SKM-1 treated with dmso at 0.1 percent for 144 hours (cell line): ENCODE results near the gene LRTM2.

Source experiments
- DNase-seq: peaks from one replicate; lab custom pipeline; 2025; ENCODE audit not compliant: unreplicated experiment; lab: John Stamatoyannopoulos, UW

The LRTM2 gene

GRCh38 chr12:1864456-1864855 lies 44.1 kb downstream of the LRTM2 start:
- no peak for DNase-seq

- no peak for DNase-seq
These were observed 44.5 kb downstream of the LRTM2 start for GRCh38 chr12:1864867-1865266.

GRCh38 chr12:1865284-1865866 lies 45.0 kb downstream of the LRTM2 start:
- no peak for DNase-seq

- DNase-seq, result no peak
These were observed 48.8 kb downstream of the LRTM2 start for GRCh38 chr12:1869145-1869544.

GRCh38 chr12:1870086-1870485 lies 49.7 kb downstream of the LRTM2 start:
- DNase-seq, result no peak

- no peak for DNase-seq
These were observed 50.9 kb downstream of the LRTM2 start for GRCh38 chr12:1870998-1871917.

- DNase-seq, result no peak
These were observed 51.6 kb downstream of the LRTM2 start for GRCh38 chr12:1872001-1872400.

GRCh38 chr12:1872448-1872847 lies 52.1 kb downstream of the LRTM2 start:
- DNase-seq, result no peak

- no peak for DNase-seq
These were observed 53.5 kb downstream of the LRTM2 start for GRCh38 chr12:1873531-1874510.

GRCh38 chr12:1875608-1876007 lies 55.2 kb downstream of the LRTM2 start:
- DNase-seq, result no peak

GRCh38 chr12:1876086-1876485 lies 55.7 kb downstream of the LRTM2 start:
- DNase-seq, result no peak

GRCh38 chr12:1877169-1877878 lies 57.0 kb downstream of the LRTM2 start:
- DNase-seq, result no peak

- DNase-seq, result no peak
These were observed 57.8 kb downstream of the LRTM2 start for GRCh38 chr12:1878214-1878613.

GRCh38 chr12:1878695-1879094 lies 58.3 kb downstream of the LRTM2 start:
- no peak for DNase-seq

- DNase-seq, result no peak
These were observed 59.3 kb downstream of the LRTM2 start for GRCh38 chr12:1879633-1880032.

GRCh38 chr12:1880153-1880845 lies 59.9 kb downstream of the LRTM2 start:
- no peak for DNase-seq

GRCh38 chr12:1880876-1881275 lies 60.5 kb downstream of the LRTM2 start:
- DNase-seq, result no peak

GRCh38 chr12:1881301-1881700 lies 60.9 kb downstream of the LRTM2 start:
- no peak for DNase-seq

GRCh38 chr12:1881936-1882335 lies 61.6 kb downstream of the LRTM2 start:
- DNase-seq, result no peak

GRCh38 chr12:1882405-1882804 lies 62.0 kb downstream of the LRTM2 start:
- DNase-seq, result no peak
